ENCODE measurements around the gene MYO1B. TPM values are rescaled to one million over a fixed set of nuclear protein-coding genes. Genes with fewer than 3 reads are reported as not detected.

Gene MYO1B
- total RNA-seq, 1 donor from 2014 or later = 81.6 TPM

DNA sequence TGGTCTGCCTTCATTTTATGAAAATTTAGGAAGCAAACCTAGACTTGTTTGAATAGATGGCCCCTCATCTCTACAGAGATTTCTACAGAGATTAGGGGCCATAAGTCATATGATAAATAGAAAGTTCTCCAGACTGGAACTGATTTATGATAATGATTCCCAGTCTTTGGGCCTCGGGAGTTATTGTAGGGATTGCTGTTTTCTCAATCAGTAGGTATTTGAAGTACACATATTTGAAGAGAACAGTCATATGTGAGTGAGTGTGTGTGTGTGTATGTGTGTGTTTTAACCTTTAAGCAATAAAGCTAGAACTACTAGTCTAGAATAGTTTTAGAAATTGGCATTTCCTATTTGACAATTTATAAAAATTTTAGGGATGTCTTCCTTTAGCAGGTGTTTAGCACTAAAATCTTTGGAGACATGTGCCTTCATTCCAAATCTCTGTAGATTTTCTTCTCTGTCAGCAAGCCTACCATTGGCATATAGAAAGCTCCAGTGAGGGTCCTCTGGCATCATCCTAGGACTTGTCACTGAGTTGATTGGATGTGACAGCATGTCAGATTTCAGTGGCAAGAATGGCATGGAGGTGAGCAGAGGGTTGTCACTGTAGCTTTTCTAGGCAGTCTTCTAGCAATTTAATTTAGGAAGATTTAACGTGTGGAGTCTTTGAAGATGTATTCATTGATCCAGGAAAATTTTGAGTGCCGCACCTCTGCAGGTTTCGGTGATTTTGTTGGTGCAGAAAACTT is 71.2 kb downstream of the MYO1B start:
- H3K4me3 Mint-ChIP-seq = no peak overlapping the region
- H3K36me3 Mint-ChIP-seq = no peaks in the 10 kb centered on the region
- no peaks in the 10 kb centered on the region for H3K27me3 Mint-ChIP-seq (ENCODE audit: low read depth)
- H3K9me3 Mint-ChIP-seq = no peaks in the 10 kb centered on the region
- peaks cover 42% of the 10 kb centered on the region for H3K4me1 Mint-ChIP-seq
- DNase-seq (ENCODE audit: low spot score in 2 of 2, unreplicated experiment in 2 of 2) = no peak
- TF ChIP-seq, protein P1, sequence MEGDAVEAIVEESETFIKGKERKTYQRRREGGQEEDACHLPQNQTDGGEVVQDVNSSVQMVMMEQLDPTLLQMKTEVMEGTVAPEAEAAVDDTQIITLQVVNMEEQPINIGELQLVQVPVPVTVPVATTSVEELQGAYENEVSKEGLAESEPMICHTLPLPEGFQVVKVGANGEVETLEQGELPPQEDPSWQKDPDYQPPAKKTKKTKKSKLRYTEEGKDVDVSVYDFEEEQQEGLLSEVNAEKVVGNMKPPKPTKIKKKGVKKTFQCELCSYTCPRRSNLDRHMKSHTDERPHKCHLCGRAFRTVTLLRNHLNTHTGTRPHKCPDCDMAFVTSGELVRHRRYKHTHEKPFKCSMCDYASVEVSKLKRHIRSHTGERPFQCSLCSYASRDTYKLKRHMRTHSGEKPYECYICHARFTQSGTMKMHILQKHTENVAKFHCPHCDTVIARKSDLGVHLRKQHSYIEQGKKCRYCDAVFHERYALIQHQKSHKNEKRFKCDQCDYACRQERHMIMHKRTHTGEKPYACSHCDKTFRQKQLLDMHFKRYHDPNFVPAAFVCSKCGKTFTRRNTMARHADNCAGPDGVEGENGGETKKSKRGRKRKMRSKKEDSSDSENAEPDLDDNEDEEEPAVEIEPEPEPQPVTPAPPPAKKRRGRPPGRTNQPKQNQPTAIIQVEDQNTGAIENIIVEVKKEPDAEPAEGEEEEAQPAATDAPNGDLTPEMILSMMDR (IDR thresholded peaks at IDR 0.05; ENCODE audit: unreplicated experiment) = no peak
- no peak overlapping the region for H3K27ac Mint-ChIP-seq

DNA sequence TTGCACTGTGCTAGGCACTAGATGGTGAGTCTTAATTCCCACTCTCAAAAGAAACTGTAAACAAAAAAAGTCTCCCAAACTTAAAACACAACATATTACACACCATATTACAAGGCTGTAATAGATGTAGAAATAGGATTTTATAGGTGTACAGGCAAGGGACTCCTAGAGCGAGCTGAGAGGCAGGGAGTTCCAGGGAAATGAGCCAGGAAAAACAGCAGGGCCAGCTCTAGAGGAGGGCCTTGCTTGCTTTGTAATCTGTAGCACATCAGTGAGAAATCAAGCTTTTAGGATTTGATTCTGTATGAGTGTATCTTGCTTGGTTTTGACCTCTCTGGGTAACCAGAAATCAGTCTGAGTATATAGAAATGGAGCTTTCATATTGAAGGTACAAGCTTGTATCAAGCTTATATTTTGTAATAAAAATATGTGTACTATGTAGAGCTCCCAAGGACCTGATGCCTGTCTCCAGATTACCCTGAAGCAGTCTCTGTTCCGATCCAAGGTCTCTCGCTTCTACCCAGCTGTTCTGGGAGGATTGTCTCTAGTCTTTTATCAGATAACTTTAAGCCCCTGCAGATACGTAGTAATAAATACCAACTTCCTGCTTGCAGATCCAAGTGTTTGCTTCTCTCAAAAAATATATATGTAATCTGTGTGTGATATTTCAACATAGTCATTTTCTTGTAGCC is 73.0 kb downstream of the MYO1B start:
- H3K9me3 Mint-ChIP-seq = peaks cover 2% of the 10 kb centered on the region
- H3K27me3 Mint-ChIP-seq (ENCODE audit: low read depth) = no peaks in the 10 kb centered on the region
- H3K4me3 Mint-ChIP-seq = no peak overlapping the region
- peak overlapping the region; percentile 84 for H3K27ac Mint-ChIP-seq
- H3K36me3 Mint-ChIP-seq = peaks cover 5% of the 10 kb centered on the region
- no peak for DNase-seq (ENCODE audit: low spot score in 2 of 2, unreplicated experiment in 2 of 2)
- H3K4me1 Mint-ChIP-seq = peaks cover 57% of the 10 kb centered on the region
- TF ChIP-seq, protein P1 (IDR thresholded peaks at IDR 0.05; ENCODE audit: unreplicated experiment) = no peak

DNA sequence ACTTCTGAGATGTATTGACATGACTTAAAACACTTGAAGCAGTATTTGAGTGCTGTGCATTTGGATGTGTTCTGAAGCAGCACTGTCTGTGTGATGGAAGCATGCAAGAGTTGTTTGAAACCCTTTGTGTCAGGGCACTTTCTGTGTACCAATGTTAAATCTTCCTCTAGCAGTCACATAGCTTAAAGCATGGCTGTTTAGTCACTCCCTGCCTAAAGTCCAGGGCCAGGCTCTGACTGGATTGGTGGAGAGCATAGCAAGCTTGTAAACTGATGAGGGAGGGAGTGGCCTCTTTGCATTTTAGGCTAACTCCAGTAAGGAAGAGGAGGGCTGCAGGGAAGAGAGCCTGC is 73.5 kb downstream of the MYO1B start:
- H3K36me3 Mint-ChIP-seq = peaks cover 8% of the 10 kb centered on the region
- peaks cover 5% of the 10 kb centered on the region for H3K9me3 Mint-ChIP-seq
- TF ChIP-seq, protein P1 (IDR thresholded peaks at IDR 0.05; ENCODE audit: unreplicated experiment) = no peak
- DNase-seq (ENCODE audit: low spot score in 2 of 2, unreplicated experiment in 2 of 2) = no peak
- no peak overlapping the region for H3K4me3 Mint-ChIP-seq
- H3K27me3 Mint-ChIP-seq (ENCODE audit: low read depth) = no peaks in the 10 kb centered on the region
- H3K4me1 Mint-ChIP-seq = peaks cover 57% of the 10 kb centered on the region
- peak overlapping the region; percentile 84 for H3K27ac Mint-ChIP-seq

DNA sequence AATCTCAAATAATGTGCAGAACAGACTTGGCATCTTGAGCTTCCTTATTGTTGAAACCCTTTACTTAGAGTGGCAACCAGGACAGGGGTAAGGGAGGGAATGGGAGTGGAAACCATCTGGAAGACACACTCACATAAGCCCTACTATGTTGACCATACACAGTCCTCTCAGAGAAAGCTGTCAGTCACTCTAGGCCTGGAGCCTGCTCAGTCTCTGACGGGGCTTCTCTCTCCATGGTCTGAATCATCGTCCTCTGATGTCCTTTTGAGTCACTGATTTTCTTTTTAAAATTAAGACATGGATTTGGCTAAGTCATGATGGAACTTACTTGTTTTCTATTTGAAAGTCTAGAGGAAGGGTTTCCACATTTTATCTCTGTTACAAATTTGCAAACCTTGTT is 74.0 kb downstream of the MYO1B start:
- TF ChIP-seq, protein P1 (IDR thresholded peaks at IDR 0.05; ENCODE audit: unreplicated experiment) = no peak
- Mint-ChIP-seq H3K36me3 (peaks cover 9% of the 10 kb centered on the region), H3K4me1 (peaks cover 57% of the 10 kb centered on the region), H3K27ac (peak overlapping the region; percentile 84), H3K27me3 (ENCODE audit: low read depth) (no peaks in the 10 kb centered on the region), H3K4me3 (no peak overlapping the region), H3K9me3 (peaks cover 6% of the 10 kb centered on the region)
- no peak for DNase-seq (ENCODE audit: low spot score in 2 of 2, unreplicated experiment in 2 of 2)

- Mint-ChIP-seq H3K4me1 (peaks cover 55% of the 10 kb centered on the region), H3K27me3 (ENCODE audit: low read depth) (no peaks in the 10 kb centered on the region), H3K36me3 (peaks cover 12% of the 10 kb centered on the region), H3K27ac (no peak overlapping the region), H3K4me3 (no peak overlapping the region), H3K9me3 (peaks cover 10% of the 10 kb centered on the region)
- TF ChIP-seq, protein P1 (IDR thresholded peaks at IDR 0.05; ENCODE audit: unreplicated experiment) = no peak
- DNase-seq (ENCODE audit: low spot score in 2 of 2, unreplicated experiment in 2 of 2) = no peak
These were observed 75.7 kb downstream of the MYO1B start for GRCh38 chr2:191320881-191321280.

All from mesothelial cell of epicardium (in vitro differentiated cells).